AG09319 (cell line): ENCODE results near the gene TULP1.
"Not testable (repeated sequence)": the region's sequence is repeated elsewhere in the genome, so short reads cannot be mapped to it uniquely, and the experiment has no call there.

ENCODE experiments used
- DNase-seq: peaks from one replicate; pipeline ENCODE4 v3.0.0-alpha.2; 2010; ENCODE audit warnings: low read depth; ENCODE audit errors: extremely low read depth
- CTCF ChIP-seq: IDR thresholded peaks from 2 replicates; pipeline ENCODE4 v1.5.1; 2011; ENCODE audit warnings: low read depth, mild to moderate bottlenecking, inconsistent platforms, low read length, moderate library complexity

TULP1 gene

GRCh38 chr6:35521235-35521634 lies 8.5 kb upstream of the TULP1 start:
- TF ChIP-seq CTCF = no peak
- DNase-seq = no peak

- no peak for DNase-seq
- no peak for TF ChIP-seq CTCF
Measured at GRCh38 chr6:35519313-35520015, 6.8 kb upstream of the TULP1 start.

GRCh38 chr6:35518566-35519312 lies 6.0 kb upstream of the TULP1 start:
- no peak for TF ChIP-seq CTCF
- DNase-seq = no peak

GRCh38 chr6:35517978-35518377 lies 5.3 kb upstream of the TULP1 start:
- DNase-seq = not testable (repeated sequence)

- TF ChIP-seq CTCF = no peak
- DNase-seq = no peak
Measured at GRCh38 chr6:35516712-35517111, 4.0 kb upstream of the TULP1 start.

- DNase-seq = not testable (repeated sequence)
Measured at GRCh38 chr6:35515939-35516338, 3.2 kb upstream of the TULP1 start.

- no peak for DNase-seq
- TF ChIP-seq CTCF = no peak
Measured at GRCh38 chr6:35514587-35514986, 1.9 kb upstream of the TULP1 start.

GRCh38 chr6:35512006-35512405 lies 690 bp downstream of the TULP1 start:
- no peak for TF ChIP-seq CTCF

More at GRCh38 chr6:35512006-35512405, 690 bp downstream of the TULP1 start:
- no peak for DNase-seq
